Kasumi-1 (cell line): Measurements from ENCODE around the gene TBC1D22A.

ENCODE experiments used
- DNase-seq, 2 experiments: peaks; one replicate each; lab custom pipeline; 2025; lab: John Stamatoyannopoulos, UW

The TBC1D22A gene

GRCh38 chr22:47143249-47143938 lies 380.9 kb downstream of the TBC1D22A start:
- no peak for DNase-seq

GRCh38 chr22:47144076-47144765 lies 381.8 kb downstream of the TBC1D22A start:
- no peak for DNase-seq

GRCh38 chr22:47144791-47145425 lies 382.5 kb downstream of the TBC1D22A start:
- DNase-seq = no peak

GRCh38 chr22:47145883-47146282 lies 383.4 kb downstream of the TBC1D22A start:
- no peak for DNase-seq

GRCh38 chr22:47146391-47146790 lies 383.9 kb downstream of the TBC1D22A start:
- DNase-seq = no peak

GRCh38 chr22:47146941-47147340 lies 384.5 kb downstream of the TBC1D22A start:
- DNase-seq = no peak

- DNase-seq = no peak
These were observed 385.1 kb downstream of the TBC1D22A start for GRCh38 chr22:47147572-47147971.

GRCh38 chr22:47148510-47148909 lies 386.1 kb downstream of the TBC1D22A start:
- DNase-seq = no peak

- DNase-seq = no peak
These were observed 386.7 kb downstream of the TBC1D22A start for GRCh38 chr22:47148956-47149728.

- DNase-seq = no peak
These were observed 387.5 kb downstream of the TBC1D22A start for GRCh38 chr22:47149976-47150375.

GRCh38 chr22:47150426-47150825 lies 388.0 kb downstream of the TBC1D22A start:
- no peak for DNase-seq

- no peak for DNase-seq
These were observed 388.6 kb downstream of the TBC1D22A start for GRCh38 chr22:47151064-47151463.

GRCh38 chr22:47151490-47151889 lies 389.0 kb downstream of the TBC1D22A start:
- DNase-seq = no peak

- no peak for DNase-seq
These were observed 389.8 kb downstream of the TBC1D22A start for GRCh38 chr22:47152236-47152635.

- no peak for DNase-seq
These were observed 390.5 kb downstream of the TBC1D22A start for GRCh38 chr22:47152938-47153337.

- DNase-seq = peak; percentile 24 to 54
These were observed 391.5 kb downstream of the TBC1D22A start for GRCh38 chr22:47153854-47154525.

GRCh38 chr22:47154621-47155081 lies 392.2 kb downstream of the TBC1D22A start:
- no peak for DNase-seq

GRCh38 chr22:47155131-47155885 lies 392.9 kb downstream of the TBC1D22A start:
- DNase-seq = no peak

- DNase-seq = no peak
These were observed 393.5 kb downstream of the TBC1D22A start for GRCh38 chr22:47155912-47156311.

- no peak for DNase-seq
These were observed 394.1 kb downstream of the TBC1D22A start for GRCh38 chr22:47156352-47157092.
